CD4-positive, alpha-beta T cell treated with Interleukin-4 for 4 hours (primary cell): ENCODE measurements around the gene TP53RK.

Experiments
- DNase-seq: peaks from one replicate; pipeline ENCODE4 v3.0.0-alpha.2; 2020

TP53RK gene

DNA sequence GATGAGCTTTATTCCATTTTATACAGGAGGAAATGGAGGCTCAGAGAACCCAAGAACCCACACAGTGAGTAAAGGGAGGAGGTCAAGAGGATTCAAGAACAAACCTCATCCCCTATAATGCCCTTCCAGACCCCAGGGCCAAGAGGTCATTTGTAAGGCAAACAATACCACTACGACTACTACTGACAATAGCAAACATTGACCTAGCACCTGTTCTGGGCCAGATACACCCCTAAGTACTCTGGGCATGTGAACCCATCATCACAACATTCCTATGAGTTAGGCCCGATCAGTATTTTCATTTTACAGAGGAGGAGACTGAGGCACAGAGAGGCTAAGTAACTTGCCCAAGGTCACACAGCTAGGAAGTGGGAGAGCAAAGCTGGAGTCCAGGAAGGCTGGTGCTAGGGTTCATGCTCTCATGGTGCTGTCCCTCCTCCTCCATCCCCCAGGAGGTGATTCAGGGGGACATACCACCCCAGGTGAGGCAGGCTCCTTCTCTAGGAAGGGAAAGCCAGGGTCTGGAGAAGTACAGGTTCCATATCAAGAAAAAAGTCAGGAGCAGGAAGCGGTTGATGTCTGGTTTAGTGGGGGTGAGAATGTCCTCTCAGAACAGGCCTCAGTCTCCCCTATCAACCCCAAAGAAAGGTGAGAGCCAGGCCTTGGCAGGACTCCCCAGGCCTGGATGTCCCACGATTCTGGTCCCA lies 51.7 kb downstream of the TP53RK start:
- DNase-seq, result no peak

DNA sequence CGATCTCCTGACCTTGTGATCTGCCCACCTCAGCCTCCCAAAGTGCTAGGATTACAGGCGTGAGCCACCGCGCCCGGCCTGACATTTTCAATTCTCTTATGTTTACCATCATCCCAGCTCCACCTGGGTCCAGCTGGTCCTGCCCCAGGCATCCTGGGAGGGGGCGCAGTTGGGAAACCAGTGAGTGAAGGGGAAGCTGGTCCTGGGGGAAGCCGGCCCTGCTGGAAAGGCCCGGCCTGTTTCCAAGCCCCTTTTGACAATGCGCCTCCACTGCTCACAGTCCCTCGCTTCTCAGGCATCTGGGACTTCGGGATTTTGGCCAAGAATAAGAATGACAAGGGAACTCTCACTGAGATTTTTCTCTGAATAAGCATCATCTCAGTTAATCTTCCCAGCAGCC lies 52.2 kb downstream of the TP53RK start:
- DNase-seq, result no peak

DNA sequence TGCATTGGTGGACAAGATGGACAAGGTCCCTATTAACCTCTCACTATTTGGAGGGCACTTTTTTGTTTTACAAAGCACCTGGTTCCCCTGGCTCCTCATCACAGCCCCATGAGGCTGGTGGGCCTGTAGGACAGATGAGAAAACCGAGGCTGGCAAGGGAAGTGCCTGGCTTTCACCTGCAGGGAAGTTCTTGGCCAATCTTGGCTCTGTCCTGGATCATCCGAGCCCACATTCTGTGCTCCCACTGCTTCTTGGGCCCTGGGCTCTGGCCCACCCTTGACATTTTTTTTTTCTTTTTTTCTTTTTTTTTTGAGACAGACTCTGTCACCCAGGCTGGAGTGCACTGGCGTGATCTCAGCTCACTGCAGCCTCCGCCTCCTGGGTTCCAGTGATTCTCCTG lies 52.7 kb downstream of the TP53RK start:
- no peak for DNase-seq

DNA sequence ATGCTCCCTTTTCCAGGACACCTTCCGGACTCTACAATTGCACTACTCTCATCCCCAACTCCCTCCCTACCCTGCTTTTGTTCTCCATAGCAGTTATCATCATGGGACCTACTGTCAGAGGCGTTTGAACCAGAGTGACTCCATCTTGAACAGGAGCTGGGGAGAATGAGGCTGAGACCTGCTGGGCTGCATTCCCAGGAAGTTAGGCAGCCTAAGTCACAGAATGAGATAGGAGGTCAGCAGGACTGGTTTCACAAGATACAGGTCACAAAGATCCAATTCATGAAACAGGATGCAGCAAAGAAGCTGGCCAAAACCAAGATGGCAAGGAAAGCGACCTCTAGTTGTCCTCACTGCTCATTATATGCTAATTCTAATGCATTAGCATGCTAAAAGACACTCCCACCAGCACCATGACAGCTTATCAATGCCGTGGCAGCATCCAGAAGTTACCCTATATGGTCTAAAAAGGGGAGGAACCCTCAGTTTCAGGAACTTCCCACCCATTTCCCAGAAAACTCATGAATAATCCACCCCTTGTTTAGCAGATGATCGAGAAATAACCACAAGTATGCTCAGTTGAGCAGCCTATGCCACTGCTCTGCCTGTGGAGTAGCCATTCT lies 53.6 kb downstream of the TP53RK start:
- no peak for DNase-seq

DNA sequence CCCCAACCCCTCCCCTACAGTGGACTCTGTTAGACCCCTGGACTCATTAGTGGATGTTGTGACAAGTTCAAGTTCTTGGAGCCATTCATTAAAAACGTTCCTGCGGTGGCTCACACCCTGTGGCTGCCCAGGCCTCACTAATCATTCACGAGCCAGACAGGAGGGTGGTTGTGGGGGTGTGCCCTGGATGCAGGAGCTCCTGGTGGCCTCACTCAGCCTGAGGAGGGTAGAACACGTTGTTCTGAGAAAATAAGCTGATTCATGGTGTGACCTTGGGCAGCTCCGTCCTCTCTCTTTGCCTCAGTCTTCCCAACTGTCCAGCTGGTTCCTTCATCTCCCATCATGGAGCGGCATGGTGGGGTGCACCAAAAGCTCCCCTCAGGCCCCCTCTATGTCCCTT lies 54.7 kb downstream of the TP53RK start:
- DNase-seq, result no peak
